ENCODE data around the gene OSBPL5. TPM values are rescaled to one million over a fixed set of nuclear protein-coding genes. Genes with fewer than 3 reads are reported as not detected.

OSBPL5 gene
- total RNA-seq, 1 experiment from 2014 or later: 51.4 TPM

DNA sequence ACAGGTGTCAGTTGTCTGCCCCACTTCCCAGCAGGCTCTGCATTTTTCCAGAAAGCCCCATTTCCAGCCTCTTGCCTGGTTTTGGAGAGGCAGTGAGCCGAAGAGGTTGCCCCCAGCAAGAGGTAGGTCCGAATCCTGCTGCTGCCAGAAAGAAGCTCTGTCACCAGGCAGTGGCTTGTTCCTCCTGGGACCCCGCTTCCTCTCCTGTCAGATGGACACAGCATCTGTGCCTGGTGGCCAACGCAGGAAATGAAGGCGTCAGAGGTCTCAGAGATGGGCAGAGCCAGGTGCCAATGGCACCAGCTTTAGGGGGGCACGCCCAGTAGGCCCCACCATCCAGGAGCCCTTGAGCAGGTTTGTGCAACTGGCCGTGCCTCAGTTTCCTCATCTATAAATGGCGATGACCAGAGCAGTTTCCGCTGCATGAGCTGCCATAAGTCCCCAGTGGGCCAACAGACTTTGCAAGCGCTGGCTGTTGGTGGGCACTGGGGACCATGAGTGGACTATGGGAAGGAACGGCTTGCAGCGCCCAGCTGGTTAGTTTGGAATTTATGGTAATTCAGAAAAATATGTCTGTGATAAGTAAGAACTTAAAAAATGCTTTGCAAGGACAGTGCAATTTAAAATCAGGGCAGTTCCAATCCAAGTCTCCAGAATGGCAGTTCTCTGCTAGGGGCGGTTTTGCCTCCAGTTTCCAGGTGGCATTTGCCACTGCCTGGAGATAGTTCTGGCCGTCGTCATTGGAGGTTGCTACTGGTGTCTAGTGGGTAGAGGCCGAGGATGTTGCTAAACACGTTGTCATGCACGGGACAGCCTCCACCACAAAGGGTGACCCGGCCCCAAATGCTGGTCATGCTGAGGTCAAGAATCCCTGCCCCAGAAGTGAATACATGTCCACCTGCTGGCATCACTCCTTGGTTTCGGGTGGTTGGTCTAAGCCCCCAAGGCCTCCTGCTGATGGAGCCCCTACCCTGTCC is 2.3 kb upstream of the OSBPL5 start:
- no peak for ATAC-seq
- DNase-seq: no peak
- no peaks in the 10 kb centered on the region for H3K27me3 ChIP-seq (ENCODE audit: low read length)
- no peak overlapping the region for H3K4me3 ChIP-seq (ENCODE audit: low read length)
- peaks cover 15% of the 10 kb centered on the region; the same call in 1 of the 2 replicates for H3K4me1 ChIP-seq (ENCODE audit: insufficient read depth, low read length)
- peaks cover 7% of the 10 kb centered on the region for H3K79me2 ChIP-seq (ENCODE audit: low read length)
- no peaks in the 10 kb centered on the region for H4K20me1 ChIP-seq (ENCODE audit: low read length)
- no peak overlapping the region for H3K27ac ChIP-seq (ENCODE audit: low read length)
- BruUV-seq (replicated peaks): no TSS peak
- H3K9ac ChIP-seq (ENCODE audit: low read length): no peak overlapping the region
- no peak overlapping the region for H2AFZ ChIP-seq (ENCODE audit: low read length)
- H3K36me3 ChIP-seq (ENCODE audit: low read depth, low read length): no peaks in the 10 kb centered on the region
- no peaks in the 10 kb centered on the region for H3K9me2 ChIP-seq (replicated peaks; ENCODE audit: low read length)
- POLR2A ChIA-PET (ENCODE audit: unreplicated experiment): interaction anchor here (0.7 kb wide), 1 partner anchor 26 kb away, joined by 3 read pairs; no protein-coding TSS in a partner anchor
- H3K4me2 ChIP-seq (ENCODE audit: low read length): no peak overlapping the region
- intact Hi-C loops (cut with micrococcal nuclease): loop anchor here (10.0 kb wide), 1 partner anchor 207 kb away; the partner anchor contains the start of gene ZNF195
- CTCF ChIA-PET: no interaction called here
- no peak for TF ChIP-seq EZH2phosphoT487 (IDR thresholded peaks at IDR 0.05; ENCODE audit: borderline replicate concordance, low read length)
- TF ChIP-seq, protein P1, sequence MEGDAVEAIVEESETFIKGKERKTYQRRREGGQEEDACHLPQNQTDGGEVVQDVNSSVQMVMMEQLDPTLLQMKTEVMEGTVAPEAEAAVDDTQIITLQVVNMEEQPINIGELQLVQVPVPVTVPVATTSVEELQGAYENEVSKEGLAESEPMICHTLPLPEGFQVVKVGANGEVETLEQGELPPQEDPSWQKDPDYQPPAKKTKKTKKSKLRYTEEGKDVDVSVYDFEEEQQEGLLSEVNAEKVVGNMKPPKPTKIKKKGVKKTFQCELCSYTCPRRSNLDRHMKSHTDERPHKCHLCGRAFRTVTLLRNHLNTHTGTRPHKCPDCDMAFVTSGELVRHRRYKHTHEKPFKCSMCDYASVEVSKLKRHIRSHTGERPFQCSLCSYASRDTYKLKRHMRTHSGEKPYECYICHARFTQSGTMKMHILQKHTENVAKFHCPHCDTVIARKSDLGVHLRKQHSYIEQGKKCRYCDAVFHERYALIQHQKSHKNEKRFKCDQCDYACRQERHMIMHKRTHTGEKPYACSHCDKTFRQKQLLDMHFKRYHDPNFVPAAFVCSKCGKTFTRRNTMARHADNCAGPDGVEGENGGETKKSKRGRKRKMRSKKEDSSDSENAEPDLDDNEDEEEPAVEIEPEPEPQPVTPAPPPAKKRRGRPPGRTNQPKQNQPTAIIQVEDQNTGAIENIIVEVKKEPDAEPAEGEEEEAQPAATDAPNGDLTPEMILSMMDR (conservative IDR thresholded peaks at IDR 0.05; ENCODE audit: low read depth, low read length): no peak
- H3F3A ChIP-seq (ENCODE audit: low read length, unreplicated experiment): no peaks in the 10 kb centered on the region
- no peaks in the 10 kb centered on the region for H3K9me3 ChIP-seq (ENCODE audit: low read length)

DNA sequence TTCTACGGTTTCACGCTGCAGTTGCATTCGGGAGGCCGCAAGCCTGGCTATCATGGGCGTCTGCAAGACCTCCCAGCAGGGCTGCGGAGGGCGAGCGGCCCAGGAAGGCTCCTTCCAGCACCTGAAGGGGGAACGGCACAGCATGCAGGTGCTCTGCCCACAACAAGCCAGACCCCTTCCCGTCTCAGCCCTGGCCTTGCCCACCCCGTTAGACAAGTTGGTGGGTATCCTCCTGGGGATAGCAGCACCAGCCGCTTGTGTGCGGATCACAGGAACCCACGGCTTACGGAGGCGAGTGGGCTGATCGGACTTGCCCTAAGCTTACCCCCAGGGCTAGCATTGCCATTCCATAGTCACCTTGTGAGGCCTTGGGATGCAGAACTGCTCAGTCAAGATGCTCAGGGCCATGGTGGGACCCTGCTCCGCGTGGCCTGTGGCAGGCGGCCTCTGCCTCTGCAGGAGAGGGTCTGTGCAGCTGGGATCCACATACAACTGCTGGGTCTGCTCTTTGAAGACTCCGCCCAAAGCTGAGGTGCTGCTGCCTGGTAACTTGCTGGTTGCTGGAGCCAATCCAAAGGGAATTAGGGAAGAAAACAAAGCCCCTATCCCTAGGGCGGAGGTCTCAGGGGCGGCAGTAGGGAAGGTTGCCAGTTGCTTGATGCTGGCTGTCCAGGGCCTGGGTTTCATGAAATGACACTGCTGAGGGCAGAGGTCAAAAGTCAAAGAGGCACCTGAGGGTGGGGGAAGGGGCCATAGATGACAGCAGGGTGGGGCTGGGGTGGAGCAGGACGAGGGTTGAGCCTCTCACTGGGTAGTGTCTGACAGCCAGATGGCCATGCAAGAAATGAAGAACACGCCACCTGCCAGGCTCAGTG is 1.4 kb upstream of the OSBPL5 start:
- Histone ChIP-seq H3K79me2 (ENCODE audit: low read length) (peaks cover 7% of the 10 kb centered on the region), H3K4me2 (ENCODE audit: low read length) (no peak overlapping the region), H3K27ac (ENCODE audit: low read length) (no peak overlapping the region), H3K9me3 (ENCODE audit: low read length) (no peaks in the 10 kb centered on the region), H3K9me2 (replicated peaks; ENCODE audit: low read length) (no peaks in the 10 kb centered on the region), H3F3A (ENCODE audit: low read length, unreplicated experiment) (no peaks in the 10 kb centered on the region), H3K9ac (ENCODE audit: low read length) (no peak overlapping the region), H2AFZ (ENCODE audit: low read length) (no peak overlapping the region), H3K4me1 (ENCODE audit: insufficient read depth, low read length) (peaks cover 15% of the 10 kb centered on the region; the same call in 1 of the 2 replicates), H4K20me1 (ENCODE audit: low read length) (no peaks in the 10 kb centered on the region), H3K4me3 (ENCODE audit: low read length) (no peak overlapping the region), H3K36me3 (ENCODE audit: low read depth, low read length) (no peaks in the 10 kb centered on the region), H3K27me3 (ENCODE audit: low read length) (no peaks in the 10 kb centered on the region)
- TF ChIP-seq, protein P1 (conservative IDR thresholded peaks at IDR 0.05; ENCODE audit: low read depth, low read length): no peak
- TF ChIP-seq EZH2phosphoT487 (IDR thresholded peaks at IDR 0.05; ENCODE audit: borderline replicate concordance, low read length): no peak
- BruUV-seq (replicated peaks): no TSS peak
- POLR2A ChIA-PET (ENCODE audit: unreplicated experiment): no interaction called here
- intact Hi-C loops (cut with micrococcal nuclease): loop anchor here (10.0 kb wide), 1 partner anchor 208 kb away; the partner anchor contains the start of gene ZNF195
- CTCF ChIA-PET: no interaction called here
- no peak for ATAC-seq
- DNase-seq: no peak
